HL-60 (cell line): ENCODE results near the gene RND1.

Experiments
- DNase-seq, 2 experiments: peaks; one replicate each; pipeline ENCODE4 v3.0.0-alpha.2; 2010 to 2020; ENCODE audit warnings: low read depth in 1 of 2, low spot score in 1 of 2
- H3K27ac ChIP-seq: fragments of 250-450 bp; sonication (Bioruptor Pico); replicated peaks from 2 replicates; pipeline ENCODE4 v1.5.1; 2020; ENCODE audit warnings: mild to moderate bottlenecking, moderate library complexity
- H3K27me3 ChIP-seq: fragments of 250-450 bp; sonication (Bioruptor Pico); 2 replicates; pipeline ENCODE4 v1.5.1; 2021; ENCODE audit warnings: mild to moderate bottlenecking, moderate library complexity; ENCODE audit not compliant: insufficient read depth, poor library complexity, severe bottlenecking
- H3K4me3 ChIP-seq: replicated peaks from 2 replicates; pipeline ENCODE4 v1.5.1; 2011; ENCODE audit warnings: mild to moderate bottlenecking, control low read depth, low read length; ENCODE audit not compliant: insufficient read depth
- GABPA ChIP-seq: IDR thresholded peaks from 2 replicates; pipeline ENCODE4 v1.6.1; 2012; ENCODE audit warnings: low read depth
- POLR2AphosphoS5 ChIP-seq: IDR thresholded peaks from 2 replicates; pipeline ENCODE4 v1.6.1; 2012; ENCODE audit warnings: low read depth
- SPI1 ChIP-seq: IDR thresholded peaks from 2 replicates; pipeline ENCODE4 v1.6.1; 2012; ENCODE audit warnings: low read depth, mild to moderate bottlenecking, borderline replicate concordance
- TF ChIP-seq, protein P1 (sequence below): IDR thresholded peaks from one replicate; pipeline ENCODE4 v1.5.1; 2011; ENCODE audit warnings: low read length, control low read depth, inconsistent platforms; ENCODE audit not compliant: insufficient read depth
- TF ChIP-seq, protein P2 (sequence below): IDR thresholded peaks from 2 replicates; pipeline ENCODE4 v1.6.1; 2012; ENCODE audit warnings: low read depth; ENCODE audit not compliant: insufficient replicate concordance

The RND1 gene

DNA sequence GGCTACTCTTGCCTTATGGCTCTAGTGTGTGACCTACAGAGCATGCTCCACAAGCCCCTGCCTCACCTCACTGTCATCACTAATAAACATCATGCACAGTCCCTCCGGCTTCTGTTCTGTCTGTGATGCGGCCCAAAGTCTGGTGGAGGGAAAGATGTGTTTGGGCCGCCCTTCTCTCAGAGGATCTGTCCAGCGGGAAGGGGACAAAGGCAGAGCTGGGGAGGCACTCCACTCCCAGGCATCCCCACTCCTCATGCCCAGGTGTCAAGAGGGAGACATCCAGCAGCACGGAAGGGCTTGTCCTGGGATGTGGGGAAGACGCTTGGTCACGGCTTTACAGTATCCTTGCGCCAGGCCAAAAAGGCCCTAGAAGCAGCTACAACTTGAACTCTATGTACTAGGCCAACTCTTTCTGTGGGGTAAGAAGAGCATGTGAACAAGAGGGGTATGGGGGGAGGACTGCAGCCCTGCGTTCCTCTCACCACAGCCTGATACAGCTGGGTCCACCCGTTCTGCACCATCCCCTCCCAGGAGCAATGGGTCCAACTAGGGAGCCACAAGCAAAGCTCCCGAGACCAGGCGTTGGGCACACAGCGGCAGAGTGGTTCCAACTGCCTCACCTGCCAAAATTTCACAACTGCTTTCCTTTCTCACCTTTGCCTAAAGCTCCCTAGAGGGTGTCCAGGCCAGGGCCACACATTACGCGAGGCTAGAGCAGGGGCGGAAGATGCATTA is 36.7 kb downstream of the RND1 start:
- Histone ChIP-seq H3K27me3 (no peaks in the 10 kb centered on the region), H3K27ac (no peak overlapping the region), H3K4me3 (no peak overlapping the region)
- DNase-seq = no peak
- TF ChIP-seq, protein P1, sequence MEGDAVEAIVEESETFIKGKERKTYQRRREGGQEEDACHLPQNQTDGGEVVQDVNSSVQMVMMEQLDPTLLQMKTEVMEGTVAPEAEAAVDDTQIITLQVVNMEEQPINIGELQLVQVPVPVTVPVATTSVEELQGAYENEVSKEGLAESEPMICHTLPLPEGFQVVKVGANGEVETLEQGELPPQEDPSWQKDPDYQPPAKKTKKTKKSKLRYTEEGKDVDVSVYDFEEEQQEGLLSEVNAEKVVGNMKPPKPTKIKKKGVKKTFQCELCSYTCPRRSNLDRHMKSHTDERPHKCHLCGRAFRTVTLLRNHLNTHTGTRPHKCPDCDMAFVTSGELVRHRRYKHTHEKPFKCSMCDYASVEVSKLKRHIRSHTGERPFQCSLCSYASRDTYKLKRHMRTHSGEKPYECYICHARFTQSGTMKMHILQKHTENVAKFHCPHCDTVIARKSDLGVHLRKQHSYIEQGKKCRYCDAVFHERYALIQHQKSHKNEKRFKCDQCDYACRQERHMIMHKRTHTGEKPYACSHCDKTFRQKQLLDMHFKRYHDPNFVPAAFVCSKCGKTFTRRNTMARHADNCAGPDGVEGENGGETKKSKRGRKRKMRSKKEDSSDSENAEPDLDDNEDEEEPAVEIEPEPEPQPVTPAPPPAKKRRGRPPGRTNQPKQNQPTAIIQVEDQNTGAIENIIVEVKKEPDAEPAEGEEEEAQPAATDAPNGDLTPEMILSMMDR = no peak
- TF ChIP-seq POLR2AphosphoS5 = peak; percentile 16; the same call in 1 of the 2 replicates

DNA sequence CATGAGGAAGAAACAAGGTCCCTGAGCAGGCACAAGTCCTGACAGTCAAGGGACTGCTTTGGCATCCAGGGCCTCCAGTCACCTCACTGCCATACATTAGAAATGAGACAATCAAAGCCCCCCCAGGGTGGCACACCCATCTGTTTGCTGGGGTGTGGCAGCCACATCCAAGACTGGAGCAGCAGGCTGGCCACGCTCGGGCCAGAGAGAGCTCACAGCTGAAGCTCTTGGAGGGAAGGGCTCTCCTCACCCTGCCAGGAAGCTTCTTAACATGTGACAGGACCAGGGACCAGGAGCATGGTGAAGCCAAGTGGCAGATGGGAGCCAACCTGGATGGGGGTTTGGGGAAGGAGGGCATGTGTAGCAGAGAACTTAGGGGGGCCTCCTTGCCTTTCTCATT is 37.4 kb downstream of the RND1 start:
- Histone ChIP-seq H3K4me3 (no peak overlapping the region), H3K27ac (no peak overlapping the region), H3K27me3 (no peaks in the 10 kb centered on the region)
- no peak for DNase-seq
- TF ChIP-seq SPI1 (no peak), GABPA (no peak), POLR2AphosphoS5 (no peak)
- TF ChIP-seq, protein P2, sequence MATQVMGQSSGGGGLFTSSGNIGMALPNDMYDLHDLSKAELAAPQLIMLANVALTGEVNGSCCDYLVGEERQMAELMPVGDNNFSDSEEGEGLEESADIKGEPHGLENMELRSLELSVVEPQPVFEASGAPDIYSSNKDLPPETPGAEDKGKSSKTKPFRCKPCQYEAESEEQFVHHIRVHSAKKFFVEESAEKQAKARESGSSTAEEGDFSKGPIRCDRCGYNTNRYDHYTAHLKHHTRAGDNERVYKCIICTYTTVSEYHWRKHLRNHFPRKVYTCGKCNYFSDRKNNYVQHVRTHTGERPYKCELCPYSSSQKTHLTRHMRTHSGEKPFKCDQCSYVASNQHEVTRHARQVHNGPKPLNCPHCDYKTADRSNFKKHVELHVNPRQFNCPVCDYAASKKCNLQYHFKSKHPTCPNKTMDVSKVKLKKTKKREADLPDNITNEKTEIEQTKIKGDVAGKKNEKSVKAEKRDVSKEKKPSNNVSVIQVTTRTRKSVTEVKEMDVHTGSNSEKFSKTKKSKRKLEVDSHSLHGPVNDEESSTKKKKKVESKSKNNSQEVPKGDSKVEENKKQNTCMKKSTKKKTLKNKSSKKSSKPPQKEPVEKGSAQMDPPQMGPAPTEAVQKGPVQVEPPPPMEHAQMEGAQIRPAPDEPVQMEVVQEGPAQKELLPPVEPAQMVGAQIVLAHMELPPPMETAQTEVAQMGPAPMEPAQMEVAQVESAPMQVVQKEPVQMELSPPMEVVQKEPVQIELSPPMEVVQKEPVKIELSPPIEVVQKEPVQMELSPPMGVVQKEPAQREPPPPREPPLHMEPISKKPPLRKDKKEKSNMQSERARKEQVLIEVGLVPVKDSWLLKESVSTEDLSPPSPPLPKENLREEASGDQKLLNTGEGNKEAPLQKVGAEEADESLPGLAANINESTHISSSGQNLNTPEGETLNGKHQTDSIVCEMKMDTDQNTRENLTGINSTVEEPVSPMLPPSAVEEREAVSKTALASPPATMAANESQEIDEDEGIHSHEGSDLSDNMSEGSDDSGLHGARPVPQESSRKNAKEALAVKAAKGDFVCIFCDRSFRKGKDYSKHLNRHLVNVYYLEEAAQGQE = no peak
- TF ChIP-seq, protein P1 = no peak

DNA sequence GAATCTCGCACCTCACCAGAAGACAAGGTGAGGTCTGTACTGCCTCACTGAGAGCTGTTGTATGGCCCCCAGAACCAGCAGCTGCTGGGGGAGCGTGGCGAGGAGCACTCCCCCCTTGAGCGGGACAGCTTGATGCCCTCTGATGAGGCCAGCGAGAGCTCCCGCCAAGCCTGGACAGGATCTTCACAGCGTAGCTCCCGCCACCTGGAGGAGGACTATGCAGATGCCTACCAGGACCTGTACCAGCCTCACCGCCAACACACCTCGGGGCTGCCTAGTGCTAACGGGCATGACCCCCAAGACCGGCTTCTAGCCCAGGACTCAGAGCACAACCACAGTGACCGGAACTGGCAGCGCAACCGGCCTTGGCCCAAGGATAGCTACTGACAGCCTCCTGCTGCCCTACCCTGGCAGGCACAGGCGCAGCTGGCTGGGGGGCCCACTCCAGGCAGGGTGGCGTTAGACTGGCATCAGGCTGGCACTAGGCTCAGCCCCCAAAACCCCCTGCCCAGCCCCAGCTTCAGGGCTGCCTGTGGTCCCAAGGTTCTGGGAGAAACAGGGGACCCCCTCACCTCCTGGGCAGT is 38.1 kb downstream of the RND1 start:
- TF ChIP-seq, protein P1 = no peak
- H3K27ac ChIP-seq = no peak overlapping the region
- no peak for DNase-seq

DNA sequence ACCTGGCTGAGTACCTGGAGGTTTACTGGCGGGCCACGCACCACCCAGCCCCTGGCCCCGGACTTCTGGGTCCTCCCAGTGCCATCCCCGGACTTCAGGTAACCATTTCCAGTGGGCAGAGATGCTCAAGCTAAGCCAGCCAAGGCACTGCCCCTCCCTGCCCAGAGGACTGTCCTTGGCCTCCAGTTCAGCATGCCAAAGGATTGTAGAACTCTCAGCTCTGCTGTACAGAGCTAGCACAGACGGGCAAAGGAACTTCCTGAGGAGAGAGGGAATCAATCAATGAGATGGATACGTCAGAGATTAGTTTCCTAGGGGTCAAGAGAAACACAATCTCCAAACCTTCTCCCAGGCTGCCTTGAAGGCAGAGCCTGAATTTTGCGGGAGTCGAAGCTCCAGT is 38.6 kb downstream of the RND1 start:
- no peak overlapping the region for H3K4me3 ChIP-seq
- no peak for DNase-seq
- peaks cover 2% of the 10 kb centered on the region for H3K27me3 ChIP-seq
- TF ChIP-seq SPI1 (no peak), GABPA (no peak), POLR2AphosphoS5 (no peak)
- TF ChIP-seq, protein P1 = no peak
- TF ChIP-seq, protein P2 = no peak
- no peak overlapping the region for H3K27ac ChIP-seq

More for the DNA sequence above, 38.1 kb downstream of the RND1 start:
- H3K4me3 ChIP-seq = no peak overlapping the region
- peaks cover 2% of the 10 kb centered on the region for H3K27me3 ChIP-seq
